DOHH2 (cell line): ENCODE data around the gene IQSEC1.

ENCODE experiments used
- H3F3A ChIP-seq: fragments of 200-600 bp; sonication (generic), shearing (Covaris generic); 2 replicates; pipeline ENCODE4 v1.6.0; 2016; ENCODE audit warnings: antibody characterized with exemption, mild to moderate bottlenecking; ENCODE audit not compliant: control insufficient read depth, insufficient read depth
- H3K27ac ChIP-seq: fragments of 200-600 bp; sonication (generic); 2 replicates; pipeline ENCODE4 v1.5.1; 2014; ENCODE audit warnings: low read depth, mild to moderate bottlenecking, low read length, moderate library complexity
- H3K27me3 ChIP-seq: fragments of 200-600 bp; sonication (generic); 2 replicates; pipeline ENCODE4 v1.6.1; 2014; ENCODE audit warnings: mild to moderate bottlenecking, low read length, mixed read lengths; ENCODE audit not compliant: control insufficient read depth
- H3K36me3 ChIP-seq: fragments of 200-600 bp; sonication (generic); 2 replicates; pipeline ENCODE4 v1.6.1; 2014; ENCODE audit warnings: mild to moderate bottlenecking, low read length, moderate library complexity, mixed read lengths; ENCODE audit not compliant: control insufficient read depth
- H3K4me1 ChIP-seq: fragments of 200-600 bp; sonication (generic); 2 replicates; pipeline ENCODE4 v1.6.1; 2014; ENCODE audit warnings: mild to moderate bottlenecking, low read length, mixed read lengths; ENCODE audit not compliant: control insufficient read depth
- H3K4me2 ChIP-seq: fragments of 200-600 bp; sonication (generic); 2 replicates; pipeline ENCODE4 v1.6.0; 2014; ENCODE audit warnings: mild to moderate bottlenecking, low read length, moderate library complexity
- H3K4me3 ChIP-seq: fragments of 200-600 bp; sonication (generic); 2 replicates; pipeline ENCODE4 v1.5.1; 2014; ENCODE audit warnings: mild to moderate bottlenecking, low read length, mixed read lengths
- H3K79me2 ChIP-seq: fragments of 200-600 bp; sonication (generic); 2 replicates; pipeline ENCODE4 v1.6.1; 2014; ENCODE audit warnings: mild to moderate bottlenecking, low read length, mixed read lengths; ENCODE audit not compliant: control insufficient read depth
- H3K9me2 ChIP-seq: fragments of 200-600 bp; sonication (generic); replicated peaks from 2 replicates; pipeline ENCODE4 v1.6.1; 2014; ENCODE audit warnings: mild to moderate bottlenecking, low read length, mixed read lengths; ENCODE audit not compliant: control insufficient read depth
- H3K9me3 ChIP-seq: fragments of 200-600 bp; sonication (generic); 2 replicates; pipeline ENCODE4 v1.6.1; 2014; ENCODE audit warnings: antibody characterized with exemption, low read length, mixed read lengths; ENCODE audit not compliant: control insufficient read depth, insufficient read depth
- H4K20me1 ChIP-seq: fragments of 200-600 bp; sonication (generic); 2 replicates; pipeline ENCODE4 v1.6.0; 2014; ENCODE audit warnings: low read depth, mild to moderate bottlenecking, antibody characterized with exemption, low read length, moderate library complexity; ENCODE audit not compliant: control insufficient read depth, insufficient read depth
- CTCF ChIP-seq: fragments of 200-600 bp; sonication (generic); IDR thresholded peaks from one replicate; pipeline ENCODE4 v1.5.1; 2014; ENCODE audit warnings: antibody characterized with exemption, mild to moderate bottlenecking, low read depth, low read length; ENCODE audit not compliant: poor library complexity, severe bottlenecking
- EZH2phosphoT487 ChIP-seq: fragments of 200-600 bp; sonication (generic); IDR thresholded peaks from 2 replicates; pipeline ENCODE4 v1.6.1; 2017; ENCODE audit warnings: borderline replicate concordance, mild to moderate bottlenecking, antibody characterized with exemption, low read length, moderate library complexity, mixed read lengths

IQSEC1 gene

GRCh38 chr3:13047296-13048165, 25.7 kb downstream of the IQSEC1 start:
- peak overlapping the region; percentile 44; the same call in 1 of the 2 replicates for H3K4me2 ChIP-seq
- no peak overlapping the region for H3K4me3 ChIP-seq
- TF ChIP-seq EZH2phosphoT487 (no peak), CTCF (no peak)
- H3F3A ChIP-seq = no peaks in the 10 kb centered on the region
- H3K27ac ChIP-seq = no peak overlapping the region
- no peaks in the 10 kb centered on the region for H4K20me1 ChIP-seq
- no peaks in the 10 kb centered on the region for H3K9me2 ChIP-seq
- no peaks in the 10 kb centered on the region for H3K79me2 ChIP-seq
- peaks cover 28% of the 10 kb centered on the region for H3K4me1 ChIP-seq
- H3K27me3 ChIP-seq = no peaks in the 10 kb centered on the region
- H3K36me3 ChIP-seq = no peaks in the 10 kb centered on the region
- no peaks in the 10 kb centered on the region for H3K9me3 ChIP-seq

DNA sequence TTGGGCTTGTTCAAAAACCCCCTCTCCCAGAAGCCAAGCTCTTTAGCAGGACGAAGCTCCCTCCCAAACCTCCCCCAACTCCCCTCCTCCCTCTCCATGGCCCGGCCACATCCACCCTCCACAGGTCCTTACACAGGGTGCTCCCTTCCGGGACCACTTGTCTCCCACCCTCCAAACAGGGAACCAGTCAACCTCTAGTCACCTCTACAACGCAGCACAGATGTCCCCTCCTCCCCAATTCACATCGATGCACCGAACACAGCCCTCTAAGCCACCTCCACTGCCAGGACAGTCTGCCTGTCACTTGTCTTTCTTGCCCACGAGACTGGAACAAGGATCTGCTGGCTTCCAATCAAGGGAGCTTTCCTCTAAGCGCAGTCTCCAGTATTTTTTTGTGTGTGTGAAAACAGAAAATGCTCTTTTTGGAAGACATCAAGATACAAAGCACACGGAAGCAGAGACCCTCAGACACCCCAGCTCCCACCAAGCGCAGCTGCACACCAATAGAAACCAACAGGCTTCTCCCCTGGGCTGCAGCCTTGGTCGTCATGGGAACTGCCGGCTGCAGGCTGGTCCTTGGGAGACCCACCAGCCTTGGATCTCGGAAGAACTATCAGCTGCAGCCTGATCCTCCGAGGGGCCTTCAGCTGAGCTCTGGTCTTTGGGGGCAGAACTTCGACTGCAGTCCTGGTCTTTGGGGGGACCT, 26.5 kb downstream of the IQSEC1 start:
- H3K9me3 ChIP-seq = no peaks in the 10 kb centered on the region
- peak overlapping the region; percentile 44 for H3K4me2 ChIP-seq
- no peaks in the 10 kb centered on the region for H3F3A ChIP-seq
- no peaks in the 10 kb centered on the region for H3K36me3 ChIP-seq
- peak overlapping the region; percentile 11; the same call in 1 of the 2 replicates for H3K27ac ChIP-seq
- H3K27me3 ChIP-seq = no peaks in the 10 kb centered on the region
- H3K4me1 ChIP-seq = peaks cover 28% of the 10 kb centered on the region
- no peaks in the 10 kb centered on the region for H4K20me1 ChIP-seq
- H3K79me2 ChIP-seq = no peaks in the 10 kb centered on the region
- peak overlapping the region; percentile 37 for H3K4me3 ChIP-seq
- TF ChIP-seq EZH2phosphoT487 = no peak
- no peak for TF ChIP-seq CTCF
- H3K9me2 ChIP-seq = no peaks in the 10 kb centered on the region

DNA sequence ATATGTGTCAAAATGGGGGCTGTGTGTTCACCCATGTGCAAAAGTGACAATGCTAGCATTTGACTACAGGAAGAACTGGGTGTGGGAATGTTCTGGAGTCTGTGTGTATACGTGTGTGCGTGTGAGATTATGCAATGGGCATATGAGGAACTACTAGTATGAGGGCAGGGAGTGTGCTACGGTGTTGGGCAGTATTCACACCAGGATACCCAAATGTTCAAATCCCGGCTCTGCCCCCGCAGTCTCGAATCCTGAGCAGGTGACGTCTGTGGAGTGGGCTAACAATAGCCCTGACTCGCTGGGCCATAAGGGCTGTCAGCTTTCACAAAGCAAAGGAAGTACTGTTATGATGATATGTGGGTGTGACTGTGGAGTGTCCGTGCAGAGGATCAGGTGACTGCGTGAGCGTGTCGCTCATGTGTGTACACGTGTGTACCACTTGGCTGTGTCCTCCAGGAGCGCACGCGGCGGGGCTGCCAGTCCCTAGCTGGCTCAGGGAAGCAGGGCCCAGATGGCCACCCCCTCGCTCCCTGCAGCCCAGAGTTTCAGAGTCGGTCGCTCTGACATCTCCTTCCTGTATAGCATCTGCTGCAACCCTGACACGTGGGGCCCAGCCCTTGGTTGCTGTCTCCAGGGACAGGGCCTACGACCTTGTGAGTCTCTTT, 27.2 kb downstream of the IQSEC1 start:
- H3K27me3 ChIP-seq = no peaks in the 10 kb centered on the region
- no peaks in the 10 kb centered on the region for H3F3A ChIP-seq
- H3K4me3 ChIP-seq = peak overlapping the region; percentile 37
- no peaks in the 10 kb centered on the region for H3K36me3 ChIP-seq
- H3K4me2 ChIP-seq = peak overlapping the region; percentile 44
- peak overlapping the region; percentile 11; the same call in 1 of the 2 replicates for H3K27ac ChIP-seq
- H3K9me3 ChIP-seq = no peaks in the 10 kb centered on the region
- peaks cover 28% of the 10 kb centered on the region for H3K4me1 ChIP-seq
- TF ChIP-seq EZH2phosphoT487 (no peak), CTCF (no peak)
- no peaks in the 10 kb centered on the region for H4K20me1 ChIP-seq
- H3K9me2 ChIP-seq = no peaks in the 10 kb centered on the region
- H3K79me2 ChIP-seq = no peaks in the 10 kb centered on the region
